ENCODE measurements around the gene PDK2. TPM values are rescaled to one million over a fixed set of nuclear protein-coding genes. Genes with fewer than 3 reads are reported as not detected.
A peak's percentile ranks its signal among the peaks of the same experiment; 100 is the strongest.

Gene PDK2
- total RNA-seq, 2 experiments from 2014 or later, result 29.4 to 31.3 TPM

GRCh38 chr17:50099003-50099402 is 3.9 kb downstream of the PDK2 start:
- POLR2A ChIA-PET, result no interaction called here
- Mint-ChIP-seq H3K27ac (peak overlapping the region; percentile 20), H3K9me3 (no peaks in the 10 kb centered on the region), H3K27me3 (no peaks in the 10 kb centered on the region), H3K4me3 (no peak overlapping the region), H3K4me1 (peaks cover 26% of the 10 kb centered on the region), H3K36me3 (ENCODE audit: low read depth) (no peaks in the 10 kb centered on the region)
- DNase-seq, result no peak
- CTCF ChIA-PET, result interaction anchor here (0.6 to 3.3 kb wide), 3 partner anchors 12 to 51 kb away, joined by 4 to 9 read pairs (median 6); partner anchors contain the start of gene PPP1R9B

GRCh38 chr17:50100480-50100883 is 5.3 kb downstream of the PDK2 start:
- Mint-ChIP-seq H3K4me3 (no peak overlapping the region), H3K27me3 (no peaks in the 10 kb centered on the region), H3K36me3 (ENCODE audit: low read depth) (no peaks in the 10 kb centered on the region), H3K9me3 (no peaks in the 10 kb centered on the region), H3K4me1 (peaks cover 12% of the 10 kb centered on the region), H3K27ac (no peak overlapping the region)
- no peak for DNase-seq
- ChIA-PET POLR2A (no interaction called here), CTCF (interaction anchor here (0.9 to 3.3 kb wide), 4 partner anchors 9 to 39 kb away, joined by 3 to 9 read pairs (median 4); no protein-coding TSS in a partner anchor)

DNA sequence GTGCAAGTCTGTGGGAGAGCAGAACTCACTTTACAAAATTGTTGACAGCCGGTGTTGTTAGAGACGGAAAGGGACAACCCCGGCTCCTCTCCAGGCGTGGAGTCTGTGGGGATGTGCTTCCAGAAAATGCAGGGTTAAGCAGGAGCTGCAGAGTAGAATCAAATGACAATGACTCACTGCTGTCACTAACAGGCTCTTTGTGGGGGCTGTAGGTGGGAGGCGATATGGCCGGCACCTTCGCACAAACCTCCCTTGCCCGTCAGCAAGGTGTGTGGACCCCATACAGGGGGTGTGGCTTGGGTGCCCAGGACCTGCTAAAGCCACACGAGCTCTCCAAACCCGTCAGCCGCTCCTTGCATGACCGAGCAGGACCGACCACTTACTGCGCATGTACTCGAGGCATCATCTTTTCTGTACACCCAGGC is 5.8 kb downstream of the PDK2 start:
- Mint-ChIP-seq H3K4me1 (peaks cover 8% of the 10 kb centered on the region), H3K27ac (no peak overlapping the region), H3K4me3 (no peak overlapping the region), H3K9me3 (no peaks in the 10 kb centered on the region), H3K36me3 (ENCODE audit: low read depth) (no peaks in the 10 kb centered on the region), H3K27me3 (no peaks in the 10 kb centered on the region)
- DNase-seq, result no peak
- ChIA-PET CTCF (interaction anchor here (0.9 to 3.3 kb wide), 3 partner anchors 12 to 39 kb away, joined by 3 to 9 read pairs (median 4); no protein-coding TSS in a partner anchor), POLR2A (no interaction called here)

DNA sequence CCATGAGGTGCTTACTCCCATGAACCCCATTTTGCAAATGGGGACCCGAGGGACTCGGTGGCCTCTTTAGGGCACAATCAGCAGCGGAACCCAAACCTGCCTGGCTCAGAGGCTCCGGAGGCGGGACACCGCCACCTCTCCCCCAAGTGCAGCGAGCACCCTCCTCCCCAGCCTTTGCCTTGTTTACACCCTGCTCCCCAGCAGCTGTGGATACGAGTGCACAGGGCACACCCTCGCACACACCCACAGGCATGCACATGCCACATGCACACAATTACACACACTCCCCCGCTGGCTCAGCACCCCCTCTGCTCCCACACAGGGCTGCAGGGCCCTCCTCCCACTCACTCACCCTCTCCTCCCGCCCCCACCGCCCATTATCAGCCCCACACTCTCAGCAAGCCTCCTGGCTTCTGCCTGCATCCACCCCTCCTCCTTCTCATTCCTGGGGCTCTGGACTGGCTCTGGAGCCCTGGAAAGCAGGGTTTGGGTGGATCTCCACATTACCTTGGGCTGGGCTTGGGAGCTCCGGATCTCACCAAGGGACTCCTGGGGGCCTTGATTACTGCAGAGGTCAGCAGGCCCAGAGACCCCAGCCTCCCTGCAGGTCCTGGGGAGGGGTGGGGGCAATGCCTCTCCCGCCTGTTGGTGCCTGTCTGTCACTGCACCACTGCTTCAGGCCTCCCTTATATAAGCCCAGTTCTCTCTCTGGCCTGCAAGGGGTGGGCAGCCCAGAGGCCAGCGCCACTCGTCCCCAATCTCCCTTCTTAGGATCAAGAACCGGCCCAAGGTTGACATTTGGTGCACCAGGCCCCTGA is 6.4 kb downstream of the PDK2 start:
- DNase-seq, result no peak
- H3K27ac Mint-ChIP-seq, result no peak overlapping the region
- ChIA-PET CTCF (interaction anchor here (1.3 to 1.7 kb wide), 2 partner anchors 12 to 14 kb away, joined by 3 to 4 read pairs; no protein-coding TSS in a partner anchor), POLR2A (no interaction called here)
- no peaks in the 10 kb centered on the region for H3K27me3 Mint-ChIP-seq
- H3K36me3 Mint-ChIP-seq (ENCODE audit: low read depth), result no peaks in the 10 kb centered on the region
- no peaks in the 10 kb centered on the region for H3K9me3 Mint-ChIP-seq
- peaks cover 3% of the 10 kb centered on the region for H3K4me1 Mint-ChIP-seq
- no peak overlapping the region for H3K4me3 Mint-ChIP-seq

GRCh38 chr17:50102164-50102991 is 7.2 kb downstream of the PDK2 start:
- POLR2A ChIA-PET, result interaction anchor here (0.6 kb wide), 1 partner anchor 118 kb away, joined by 5 read pairs; no protein-coding TSS in a partner anchor
- H3K4me3 Mint-ChIP-seq, result no peak overlapping the region
- no peaks in the 10 kb centered on the region for H3K36me3 Mint-ChIP-seq (ENCODE audit: low read depth)
- no peak overlapping the region for H3K27ac Mint-ChIP-seq
- H3K9me3 Mint-ChIP-seq, result no peaks in the 10 kb centered on the region
- H3K4me1 Mint-ChIP-seq, result peaks cover 2% of the 10 kb centered on the region
- CTCF ChIA-PET, result interaction anchor here (1.7 kb wide), 1 partner anchor 15 kb away, joined by 4 read pairs; no protein-coding TSS in a partner anchor
- H3K27me3 Mint-ChIP-seq, result no peaks in the 10 kb centered on the region
- DNase-seq, result no peak

GRCh38 chr17:50103252-50103651 is 8.1 kb downstream of the PDK2 start:
- no peaks in the 10 kb centered on the region for H3K36me3 Mint-ChIP-seq (ENCODE audit: low read depth)
- ChIA-PET CTCF (interaction anchor here (1.2 to 1.9 kb wide), 2 partner anchors 9 to 16 kb away, joined by 4 to 13 read pairs; no protein-coding TSS in a partner anchor), POLR2A (interaction anchor here (0.6 kb wide), 1 partner anchor 117 kb away, joined by 5 read pairs; no protein-coding TSS in a partner anchor)
- H3K4me3 Mint-ChIP-seq, result no peak overlapping the region
- no peaks in the 10 kb centered on the region for H3K9me3 Mint-ChIP-seq
- no peak for DNase-seq
- H3K4me1 Mint-ChIP-seq, result peaks cover 2% of the 10 kb centered on the region
- H3K27me3 Mint-ChIP-seq, result no peaks in the 10 kb centered on the region
- no peak overlapping the region for H3K27ac Mint-ChIP-seq

GRCh38 chr17:50103941-50104340 is 8.8 kb downstream of the PDK2 start:
- no peak overlapping the region for H3K4me3 Mint-ChIP-seq
- ChIA-PET POLR2A (no interaction called here), CTCF (interaction anchor here (0.9 to 1.9 kb wide), 4 partner anchors 10 to 194 kb away, joined by 3 to 13 read pairs (median 4); no protein-coding TSS in a partner anchor)

DNA sequence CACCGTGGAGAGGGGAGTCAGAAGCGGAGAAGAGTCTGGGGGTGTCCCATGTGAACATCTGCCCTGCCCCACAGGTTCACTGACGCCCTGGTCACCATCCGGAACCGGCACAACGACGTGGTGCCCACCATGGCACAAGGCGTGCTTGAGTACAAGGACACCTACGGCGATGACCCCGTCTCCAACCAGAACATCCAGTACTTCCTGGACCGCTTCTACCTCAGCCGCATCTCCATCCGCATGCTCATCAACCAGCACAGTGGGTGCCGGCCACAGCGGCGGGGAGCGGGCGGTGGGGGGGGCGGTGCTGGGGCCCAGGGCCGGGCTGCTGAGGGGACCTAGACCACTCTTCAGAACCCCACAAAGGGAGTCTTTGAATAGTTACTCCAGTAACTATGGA is 10.7 kb downstream of the PDK2 start:
- no peak for DNase-seq
- Mint-ChIP-seq H3K27me3 (no peaks in the 10 kb centered on the region), H3K4me1 (no peaks in the 10 kb centered on the region), H3K36me3 (ENCODE audit: low read depth) (peaks cover 4% of the 10 kb centered on the region), H3K27ac (no peak overlapping the region), H3K4me3 (no peak overlapping the region), H3K9me3 (no peaks in the 10 kb centered on the region)
- CTCF ChIA-PET, result interaction anchor here (4.6 kb wide), 1 partner anchor 12 kb away, joined by 30 read pairs; no protein-coding TSS in a partner anchor
- POLR2A ChIA-PET, result no interaction called here

More at GRCh38 chr17:50103941-50104340, 8.8 kb downstream of the PDK2 start:
- H3K9me3 Mint-ChIP-seq, result no peaks in the 10 kb centered on the region
- no peak overlapping the region for H3K27ac Mint-ChIP-seq
- peaks cover 3% of the 10 kb centered on the region for H3K36me3 Mint-ChIP-seq (ENCODE audit: low read depth)
- H3K4me1 Mint-ChIP-seq, result no peaks in the 10 kb centered on the region
- no peaks in the 10 kb centered on the region for H3K27me3 Mint-ChIP-seq
- no peak for DNase-seq

- POLR2A ChIA-PET, result no interaction called here
- CTCF ChIA-PET, result interaction anchor here (1.4 to 4.6 kb wide), 2 partner anchors 10 to 12 kb away, joined by 3 to 30 read pairs; no protein-coding TSS in a partner anchor
- Mint-ChIP-seq H3K9me3 (no peaks in the 10 kb centered on the region), H3K4me3 (no peak overlapping the region), H3K4me1 (no peaks in the 10 kb centered on the region), H3K36me3 (ENCODE audit: low read depth) (peaks cover 4% of the 10 kb centered on the region), H3K27me3 (no peaks in the 10 kb centered on the region), H3K27ac (no peak overlapping the region)
- DNase-seq, result no peak
Observed at GRCh38 chr17:50106393-50107131, 11.4 kb downstream of the PDK2 start.

GRCh38 chr17:50107790-50108414 is 12.8 kb downstream of the PDK2 start:
- H3K4me1 Mint-ChIP-seq, result no peaks in the 10 kb centered on the region
- peaks cover 4% of the 10 kb centered on the region for H3K36me3 Mint-ChIP-seq (ENCODE audit: low read depth)
- CTCF ChIA-PET, result interaction anchor here (1.2 to 4.6 kb wide), 5 partner anchors 9 to 66 kb away, joined by 3 to 30 read pairs (median 3); no protein-coding TSS in a partner anchor
- H3K4me3 Mint-ChIP-seq, result no peak overlapping the region
- no peaks in the 10 kb centered on the region for H3K27me3 Mint-ChIP-seq
- no peak for DNase-seq
- POLR2A ChIA-PET, result no interaction called here
- no peaks in the 10 kb centered on the region for H3K9me3 Mint-ChIP-seq
- no peak overlapping the region for H3K27ac Mint-ChIP-seq

- ChIA-PET POLR2A (no interaction called here), CTCF (interaction anchor here (0.9 to 4.6 kb wide), 7 partner anchors 9 to 65 kb away, joined by 3 to 30 read pairs (median 4); no protein-coding TSS in a partner anchor)
- peaks cover 4% of the 10 kb centered on the region for H3K36me3 Mint-ChIP-seq (ENCODE audit: low read depth)
- no peaks in the 10 kb centered on the region for H3K27me3 Mint-ChIP-seq
- H3K9me3 Mint-ChIP-seq, result no peaks in the 10 kb centered on the region
- no peak for DNase-seq
- no peaks in the 10 kb centered on the region for H3K4me1 Mint-ChIP-seq
- no peak overlapping the region for H3K27ac Mint-ChIP-seq
- H3K4me3 Mint-ChIP-seq, result no peak overlapping the region
Observed at GRCh38 chr17:50108556-50108955, 13.4 kb downstream of the PDK2 start.
